Endodermal cell (in vitro differentiated cells): ENCODE measurements around the gene RNASEH2A. TPM values are rescaled to one million over a fixed set of nuclear protein-coding genes. Genes with fewer than 3 reads are reported as not detected.
A peak's percentile ranks its signal among the peaks of the same experiment; 100 is the strongest.
"Not testable (repeated sequence)": the region's sequence is repeated elsewhere in the genome, so short reads cannot be mapped to it uniquely, and the experiment has no call there.

Experiments used
- DNase-seq: peaks from one replicate; pipeline ENCODE4 v3.0.0-alpha.2; 2017
- H3K27ac ChIP-seq: 2 replicates; pipeline ENCODE4 v1.5.1; 2013; ENCODE audit warnings: mild to moderate bottlenecking, low read depth, low read length, moderate library complexity
- H3K27me3 ChIP-seq: 2 replicates; pipeline ENCODE4 v1.6.1; 2013; ENCODE audit warnings: mild to moderate bottlenecking, low read length, moderate library complexity; ENCODE audit not compliant: insufficient read depth, control insufficient read depth, poor library complexity, severe bottlenecking
- H3K36me3 ChIP-seq: 2 replicates; pipeline ENCODE4 v1.7.0; 2013; ENCODE audit warnings: mild to moderate bottlenecking, low read length, moderate library complexity; ENCODE audit not compliant: control insufficient read depth, insufficient read depth
- H3K4me1 ChIP-seq: one replicate; pipeline ENCODE4 v1.7.0; 2013; ENCODE audit warnings: low read length; ENCODE audit not compliant: control insufficient read depth, insufficient read depth
- H3K4me3 ChIP-seq: 2 replicates; pipeline ENCODE4 v1.5.1; 2013; ENCODE audit warnings: mild to moderate bottlenecking, low read length, moderate library complexity
- H3K9ac ChIP-seq: 2 replicates; pipeline ENCODE4 v1.6.1; 2013; ENCODE audit warnings: mild to moderate bottlenecking, low read length, moderate library complexity; ENCODE audit not compliant: poor library complexity, severe bottlenecking; ENCODE audit errors: extremely low read depth
- H3K9me3 ChIP-seq: 2 replicates; pipeline ENCODE4 v1.6.1; 2013; ENCODE audit warnings: mild to moderate bottlenecking, low read length, moderate library complexity; ENCODE audit not compliant: control insufficient read depth
- H3K27ac Mint-ChIP-seq: 2 replicates; pipeline ENCODE4 v1.8.0; 2020; ENCODE audit warnings: mixed read lengths
- H3K27me3 Mint-ChIP-seq: 2 replicates; pipeline ENCODE4 v1.8.0; 2021; ENCODE audit warnings: mild to moderate bottlenecking, mixed read lengths; ENCODE audit not compliant: insufficient read depth
- H3K36me3 Mint-ChIP-seq: 2 replicates; pipeline ENCODE4 v1.8.0; 2020; ENCODE audit warnings: low read depth, mixed read lengths
- H3K4me1 Mint-ChIP-seq: 2 replicates; pipeline ENCODE4 v1.8.0; 2020; ENCODE audit warnings: mixed read lengths
- H3K4me3 Mint-ChIP-seq: 2 replicates; pipeline ENCODE4 v1.8.0; 2020; ENCODE audit warnings: mild to moderate bottlenecking, moderate library complexity, mixed read lengths
- H3K9me3 Mint-ChIP-seq: 2 replicates; pipeline ENCODE4 v1.8.0; 2020; ENCODE audit warnings: mild to moderate bottlenecking, mixed read lengths
- CTCF ChIP-seq: fragments of 200-600 bp; sonication (generic); conservative IDR thresholded peaks from 2 replicates; pipeline ENCODE4 v1.5.0; 2021; ENCODE audit warnings: antibody characterized with exemption, mild to moderate bottlenecking
- WGBS, 2 experiments: methylation state at CpG; one replicate each; pipeline versions ENCODE4 v1.1.5 to v1.1.7; 2013; ENCODE audit warnings: missing lambda C conversion rate in 2 of 2, mixed read lengths in 1 of 2; ENCODE audit not compliant: insufficient coverage in 1 of 2, insufficient read length in 1 of 2; 5-methylcytosine and 5-hydroxymethylcytosine counted together
- total RNA-seq, 2 donors: library from RNA; stranded (reverse); fragmentation: NEBNext Ultra II Directional in 1 of 2; extraction: Animal tissue kit (Norgen Biotek cat#: 25700) in 1 of 2; gene quantifications; 2 replicates in 1 of 2; 3 replicates in 1 of 2; pipeline ENCODE4 v1.2.1, GENCODE V29; 2021

RNASEH2A gene
- total RNA-seq, 2 donors from 2014 or later = 51.0 to 97.1 TPM

GRCh38 chr19:12802267-12803106, 3.9 kb upstream of the RNASEH2A start:
- peaks cover 6% of the 10 kb centered on the region for H3K4me1 ChIP-seq
- 42 to 59% methylated on average over 15 to 22 of the region's 22 CpGs for WGBS, 2 experiments
- no peak for DNase-seq
- no peak overlapping the region for H3K27ac Mint-ChIP-seq
- H3K27me3 Mint-ChIP-seq = peaks cover 6% of the 10 kb centered on the region
- H3K9ac ChIP-seq = no peak overlapping the region
- H3K9me3 ChIP-seq = no peaks in the 10 kb centered on the region
- no peak overlapping the region for H3K27ac ChIP-seq
- H3K4me3 Mint-ChIP-seq = peak overlapping the region; percentile 89
- TF ChIP-seq CTCF = no peak
- no peaks in the 10 kb centered on the region for H3K27me3 ChIP-seq
- H3K36me3 ChIP-seq = peaks cover 22% of the 10 kb centered on the region
- no peaks in the 10 kb centered on the region for H3K9me3 Mint-ChIP-seq
- peaks cover 19% of the 10 kb centered on the region for H3K4me1 Mint-ChIP-seq
- H3K36me3 Mint-ChIP-seq = peaks cover 15% of the 10 kb centered on the region
- H3K4me3 ChIP-seq = peak overlapping the region; percentile 91

- no peak overlapping the region for H3K4me3 ChIP-seq
- no peak overlapping the region for H3K9ac ChIP-seq
- Mint-ChIP-seq H3K36me3 (peaks cover 17% of the 10 kb centered on the region), H3K4me3 (no peak overlapping the region), H3K27me3 (peaks cover 6% of the 10 kb centered on the region), H3K9me3 (no peaks in the 10 kb centered on the region), H3K4me1 (peaks cover 19% of the 10 kb centered on the region), H3K27ac (no peak overlapping the region)
- no peak for DNase-seq
- H3K4me1 ChIP-seq = peaks cover 6% of the 10 kb centered on the region
- H3K27ac ChIP-seq = no peak overlapping the region
- peaks cover 22% of the 10 kb centered on the region for H3K36me3 ChIP-seq
- no peaks in the 10 kb centered on the region for H3K27me3 ChIP-seq
- TF ChIP-seq CTCF = no peak
- 94 to 95% methylated on average over 19 to 26 of the region's 26 CpGs for WGBS, 2 experiments
- H3K9me3 ChIP-seq = no peaks in the 10 kb centered on the region
Measured at GRCh38 chr19:12804051-12804450, 2.3 kb upstream of the RNASEH2A start.

DNA sequence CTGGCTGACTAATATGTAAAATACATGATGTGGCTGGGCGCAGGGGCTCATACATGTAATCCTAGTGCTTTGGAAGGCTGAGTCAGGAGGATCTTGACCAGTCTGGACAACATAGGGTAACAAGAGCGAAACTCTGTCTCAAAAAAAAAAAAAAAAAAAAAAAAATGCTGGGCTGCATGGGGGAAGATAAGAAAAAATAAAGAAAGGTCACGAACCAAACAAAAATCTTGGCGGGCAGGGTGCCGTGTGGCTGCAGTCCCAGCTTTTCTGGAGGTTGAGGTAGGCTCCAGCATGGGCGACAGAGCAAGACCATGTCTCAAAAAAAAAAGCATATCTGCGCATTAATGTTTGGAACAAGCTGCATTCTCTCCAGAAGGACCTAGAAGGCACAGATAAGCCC, 8.7 kb downstream of the RNASEH2A start:
- TF ChIP-seq CTCF = no peak
- H3K36me3 Mint-ChIP-seq = peaks cover 31% of the 10 kb centered on the region
- Histone ChIP-seq H3K27me3 (no peaks in the 10 kb centered on the region), H3K9ac (no peak overlapping the region), H3K36me3 (peaks cover 19% of the 10 kb centered on the region), H3K4me1 (no peaks in the 10 kb centered on the region), H3K27ac (no peak overlapping the region), H3K9me3 (no peaks in the 10 kb centered on the region), H3K4me3 (no peak overlapping the region)
- no peaks in the 10 kb centered on the region for H3K9me3 Mint-ChIP-seq
- no peak overlapping the region for H3K4me3 Mint-ChIP-seq
- peak overlapping the region; percentile 68 for H3K27ac Mint-ChIP-seq
- no peak for DNase-seq
- no peaks in the 10 kb centered on the region for H3K4me1 Mint-ChIP-seq
- WGBS, 2 experiments = 99 to 100% methylated on average over 5 to 7 of the region's 7 CpGs
- H3K27me3 Mint-ChIP-seq = no peaks in the 10 kb centered on the region

DNA sequence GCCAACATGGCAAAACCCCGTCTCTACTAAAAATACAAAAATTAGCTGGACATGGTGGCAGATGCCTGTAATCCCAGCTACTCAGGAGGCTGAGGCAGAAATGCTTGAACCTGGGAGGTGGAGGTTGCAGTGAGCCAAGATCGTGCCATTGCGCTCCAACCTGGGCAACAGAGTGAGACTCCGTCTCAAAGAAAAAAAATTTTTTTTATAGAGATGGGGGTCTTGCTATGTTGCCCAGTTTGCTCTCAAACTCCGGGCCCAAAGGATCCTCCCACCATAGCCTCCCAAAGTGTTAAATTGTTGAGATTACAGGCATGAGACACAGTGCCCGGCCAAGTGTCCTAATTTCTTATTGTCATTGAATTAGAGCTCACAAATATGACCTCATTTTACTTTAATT, 10.8 kb downstream of the RNASEH2A start:
- H3K9ac ChIP-seq, H3K27me3 Mint-ChIP-seq, DNase-seq, H3K4me3 Mint-ChIP-seq, H3K27ac ChIP-seq, H3K9me3 Mint-ChIP-seq, H3K27me3 ChIP-seq, H3K9me3 ChIP-seq, H3K4me1 ChIP-seq, H3K27ac Mint-ChIP-seq, H3K4me1 Mint-ChIP-seq, H3K4me3 ChIP-seq: not testable (repeated sequence)
- peaks cover 24% of the 10 kb centered on the region for H3K36me3 Mint-ChIP-seq
- 89 to 100% methylated on average over 4 to 6 of the region's 6 CpGs for WGBS, 2 experiments
- peaks cover 17% of the 10 kb centered on the region for H3K36me3 ChIP-seq

DNA sequence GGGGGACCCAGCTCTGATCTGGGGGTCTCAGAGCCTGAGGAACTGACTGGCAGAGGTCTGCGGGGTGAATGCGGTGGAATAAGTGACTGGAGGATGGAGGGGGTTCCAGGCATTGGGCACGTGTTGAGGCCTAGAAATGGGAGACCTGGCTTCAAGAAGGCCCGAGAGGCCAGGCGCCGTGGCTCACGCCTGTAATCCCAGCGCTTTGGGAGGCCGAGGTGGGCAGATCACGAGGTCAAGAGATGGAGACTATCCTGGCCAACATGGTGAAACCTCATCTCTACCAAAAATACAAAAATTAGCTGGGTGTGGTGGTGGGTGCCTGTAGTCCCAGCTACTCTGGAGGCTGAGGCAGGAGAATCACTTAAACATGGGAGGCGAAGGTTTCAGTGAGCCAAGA, 11.4 kb downstream of the RNASEH2A start:
- peaks cover 17% of the 10 kb centered on the region for H3K36me3 ChIP-seq
- H3K9me3 Mint-ChIP-seq, H3K9me3 ChIP-seq, H3K27ac ChIP-seq, DNase-seq, H3K4me1 ChIP-seq, H3K27me3 Mint-ChIP-seq, H3K27me3 ChIP-seq, H3K4me1 Mint-ChIP-seq, H3K4me3 ChIP-seq, H3K4me3 Mint-ChIP-seq, H3K27ac Mint-ChIP-seq, H3K9ac ChIP-seq: not testable (repeated sequence)
- WGBS, 2 experiments = 96 to 100% methylated on average over 7 to 9 of the region's 11 CpGs
- H3K36me3 Mint-ChIP-seq = peaks cover 22% of the 10 kb centered on the region
